Esophagus muscularis mucosa (tissue), 3 donors: ENCODE results near the gene LEMD3.

Experiments used
- CTCF ChIP-seq, 3 experiments: fragments of 200-600 bp in 2 of 3; fragments of 450-650 bp in 1 of 3; sonication (generic) in 2 of 3; IDR thresholded peaks; one replicate each; pipeline ENCODE4 v1.5.1; 2017 to 2019; ENCODE audit warnings: antibody characterized with exemption in 3 of 3, mild to moderate bottlenecking in 2 of 3, moderate library complexity in 1 of 3
- POLR2A ChIP-seq: fragments of 450-650 bp; IDR thresholded peaks from one replicate; pipeline ENCODE4 v1.6.1; 2017; ENCODE audit warnings: antibody characterized with exemption, moderate library complexity, mild to moderate bottlenecking, low read depth

GRCh38 chr12:65168681-65169319 lies 583 bp upstream of the LEMD3 start:
- TF ChIP-seq CTCF (IDR thresholded peaks at IDR 0.05) (no peak), POLR2A (no peak)
